Activated effector memory CD4-positive, alpha-beta T cell treated with Interleukin-2 at 50 U/mL for 16 hours (primary cell): ENCODE measurements around the gene ARHGEF6.
"Not testable (repeated sequence)": the region's sequence is repeated elsewhere in the genome, so short reads cannot be mapped to it uniquely, and the experiment has no call there.

Source experiments
- DNase-seq: peaks from one replicate; pipeline ENCODE4 v3.0.0-alpha.2; 2020

ARHGEF6 gene, protein sequence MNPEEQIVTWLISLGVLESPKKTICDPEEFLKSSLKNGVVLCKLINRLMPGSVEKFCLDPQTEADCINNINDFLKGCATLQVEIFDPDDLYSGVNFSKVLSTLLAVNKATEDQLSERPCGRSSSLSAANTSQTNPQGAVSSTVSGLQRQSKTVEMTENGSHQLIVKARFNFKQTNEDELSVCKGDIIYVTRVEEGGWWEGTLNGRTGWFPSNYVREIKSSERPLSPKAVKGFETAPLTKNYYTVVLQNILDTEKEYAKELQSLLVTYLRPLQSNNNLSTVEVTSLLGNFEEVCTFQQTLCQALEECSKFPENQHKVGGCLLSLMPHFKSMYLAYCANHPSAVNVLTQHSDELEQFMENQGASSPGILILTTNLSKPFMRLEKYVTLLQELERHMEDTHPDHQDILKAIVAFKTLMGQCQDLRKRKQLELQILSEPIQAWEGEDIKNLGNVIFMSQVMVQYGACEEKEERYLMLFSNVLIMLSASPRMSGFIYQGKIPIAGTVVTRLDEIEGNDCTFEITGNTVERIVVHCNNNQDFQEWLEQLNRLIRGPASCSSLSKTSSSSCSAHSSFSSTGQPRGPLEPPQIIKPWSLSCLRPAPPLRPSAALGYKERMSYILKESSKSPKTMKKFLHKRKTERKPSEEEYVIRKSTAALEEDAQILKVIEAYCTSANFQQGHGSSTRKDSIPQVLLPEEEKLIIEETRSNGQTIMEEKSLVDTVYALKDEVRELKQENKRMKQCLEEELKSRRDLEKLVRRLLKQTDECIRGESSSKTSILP

DNA sequence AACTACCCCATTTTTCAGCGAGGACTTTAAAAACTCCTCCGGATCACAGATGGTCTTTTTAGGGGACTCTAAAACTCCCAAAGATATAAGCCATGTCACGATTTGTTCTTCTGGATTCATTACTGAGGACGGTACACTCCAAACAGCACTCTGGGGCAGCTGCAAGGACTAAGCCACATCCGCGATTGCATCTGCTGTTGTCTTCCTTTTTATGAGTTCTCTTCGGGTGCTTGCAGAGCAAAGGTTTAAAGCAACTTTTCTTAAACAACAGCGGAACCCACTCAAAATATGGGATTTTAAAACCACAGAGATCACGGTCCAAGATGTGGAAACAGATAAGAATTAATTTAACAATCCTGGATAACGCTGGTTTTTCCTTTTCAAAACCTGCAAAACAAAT lies at the start of gene ARHGEF6:
TSS of gene ARHGEF6 (minus strand) at position 170 of the 400 bp plus-strand sequence. CDS start at position 120, 50 bp downstream.
- peak; percentile 21 for DNase-seq

DNA sequence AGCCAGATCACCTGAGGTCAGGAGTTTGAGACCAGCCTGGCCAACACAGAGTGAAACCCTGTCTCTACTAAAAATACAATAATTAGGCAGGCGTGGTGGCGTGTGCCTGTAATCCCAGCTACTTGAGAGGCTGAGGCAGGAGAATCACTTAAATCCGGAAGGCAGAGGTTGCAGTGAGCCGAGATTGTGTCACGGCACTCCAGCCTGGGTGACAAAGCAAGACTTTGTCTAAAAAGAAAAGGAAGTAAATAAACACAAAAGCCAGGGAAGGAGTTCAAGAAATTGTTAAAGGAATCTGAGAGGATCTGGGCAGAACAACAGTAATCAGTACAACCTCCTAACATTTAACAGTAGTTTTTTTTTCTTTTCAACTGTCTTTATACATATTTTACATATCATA lies 48.7 kb upstream of the ARHGEF6 start:
- DNase-seq: no peak

DNA sequence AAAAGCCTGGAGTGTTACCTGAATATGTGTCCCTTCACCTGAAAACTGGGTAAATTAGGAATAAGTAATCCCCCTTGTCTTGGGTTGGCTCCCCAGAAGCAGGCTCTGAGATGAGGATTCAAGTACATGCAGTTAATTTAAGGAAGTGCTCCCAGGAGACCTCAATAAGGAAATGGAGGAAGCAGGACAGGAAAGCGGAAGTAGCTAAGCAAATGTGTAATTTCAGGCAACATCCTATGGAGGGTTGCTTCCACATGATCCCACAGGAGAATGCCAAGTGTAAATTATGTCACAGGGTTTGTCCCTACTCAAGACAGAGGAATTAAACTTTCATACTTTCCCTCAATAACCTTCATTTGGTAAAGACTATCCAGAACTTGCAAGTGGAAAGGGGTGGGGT lies 48.1 kb upstream of the ARHGEF6 start:
- DNase-seq: no peak

DNA sequence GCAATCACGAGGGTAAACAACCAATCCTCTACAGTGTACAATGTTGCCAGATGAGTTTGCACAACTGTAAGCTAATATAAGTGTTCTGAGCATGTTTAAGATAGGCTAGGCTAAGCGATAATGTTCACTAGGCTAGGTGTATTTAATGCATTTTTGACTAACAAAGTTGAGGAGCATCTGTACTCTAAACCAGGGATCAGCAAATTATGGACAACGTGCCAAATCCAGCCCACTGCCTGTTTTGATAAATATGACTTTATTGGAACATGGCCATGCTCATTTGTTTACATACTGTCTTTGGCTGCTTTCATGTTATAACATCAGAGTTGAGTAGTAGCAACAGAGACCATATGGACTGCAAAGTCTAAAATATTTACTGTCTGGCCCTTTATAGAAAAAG lies 46.3 kb upstream of the ARHGEF6 start:
- no peak for DNase-seq

DNA sequence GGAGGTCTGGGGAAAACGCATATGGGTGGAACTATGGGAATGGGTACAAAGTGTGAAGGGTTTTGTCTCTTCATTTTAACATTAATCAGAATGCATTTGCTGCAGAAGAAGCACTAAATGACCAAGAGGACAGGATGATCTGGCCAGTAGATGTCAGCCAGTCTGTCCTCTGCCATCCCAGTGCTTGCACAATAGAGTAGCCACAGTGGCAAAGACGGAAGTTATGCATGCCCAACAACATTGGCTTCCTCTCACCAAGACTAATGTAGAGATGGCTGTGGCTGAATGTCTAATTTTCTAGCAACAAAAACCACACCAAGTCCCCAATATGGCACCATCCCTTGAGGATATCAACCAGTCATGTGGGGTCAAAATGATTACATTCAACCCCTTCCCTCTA lies 45.0 kb upstream of the ARHGEF6 start:
- DNase-seq: no peak

DNA sequence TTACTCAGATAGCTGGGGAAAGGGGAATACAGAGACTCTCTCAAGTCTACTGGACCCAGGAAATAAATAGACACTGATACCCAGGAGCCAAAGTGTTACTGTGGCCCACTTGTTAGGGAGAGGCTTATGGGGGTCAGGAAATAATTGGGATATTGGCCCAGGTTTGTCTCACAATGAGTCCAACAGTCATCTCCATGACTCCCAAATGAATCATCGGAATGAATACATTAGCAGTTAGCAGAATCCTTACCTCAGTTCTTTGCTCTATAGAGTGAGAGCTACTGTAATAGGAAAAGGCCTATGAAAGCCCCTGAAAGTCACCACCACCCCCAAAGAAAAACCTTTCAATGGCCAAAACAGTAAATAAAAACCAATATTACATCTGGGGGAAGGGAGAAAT lies 42.4 kb upstream of the ARHGEF6 start:
- DNase-seq: no peak

DNA sequence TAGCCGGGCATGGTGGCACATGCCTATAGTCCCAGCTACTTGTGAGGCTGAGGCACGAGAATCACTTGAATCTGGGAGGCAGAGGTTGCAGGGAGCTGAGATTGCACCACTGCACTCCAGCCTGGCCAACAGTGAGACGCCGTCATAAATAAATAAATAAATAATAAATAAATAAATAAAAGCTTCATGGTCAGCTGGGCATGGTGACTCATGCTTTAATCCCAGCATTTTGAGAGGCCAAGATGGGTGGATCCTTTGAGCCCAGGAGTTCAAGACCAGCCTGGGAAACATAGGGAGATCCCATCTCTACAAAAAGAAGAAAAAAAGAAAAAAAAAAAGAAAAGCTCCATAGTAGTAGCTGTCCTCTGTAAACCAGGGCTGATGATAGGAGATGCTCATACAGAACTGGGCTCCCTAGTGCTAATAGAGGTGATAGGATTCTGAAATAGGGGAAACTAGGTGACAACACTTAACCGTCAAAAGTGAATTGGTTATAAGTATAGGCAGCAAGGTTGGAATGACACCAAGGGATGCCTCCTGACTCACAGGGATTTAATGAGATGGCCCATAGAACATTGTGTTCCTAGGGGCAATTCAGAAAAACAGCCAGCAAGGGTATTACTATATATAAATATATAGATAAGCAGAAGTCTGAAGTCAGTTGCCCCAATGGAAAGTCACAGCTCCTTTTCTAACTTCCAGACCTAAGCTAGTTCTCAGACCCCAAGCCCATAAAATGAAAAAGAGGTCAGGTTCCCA lies 41.8 kb upstream of the ARHGEF6 start:
- no peak for DNase-seq

DNA sequence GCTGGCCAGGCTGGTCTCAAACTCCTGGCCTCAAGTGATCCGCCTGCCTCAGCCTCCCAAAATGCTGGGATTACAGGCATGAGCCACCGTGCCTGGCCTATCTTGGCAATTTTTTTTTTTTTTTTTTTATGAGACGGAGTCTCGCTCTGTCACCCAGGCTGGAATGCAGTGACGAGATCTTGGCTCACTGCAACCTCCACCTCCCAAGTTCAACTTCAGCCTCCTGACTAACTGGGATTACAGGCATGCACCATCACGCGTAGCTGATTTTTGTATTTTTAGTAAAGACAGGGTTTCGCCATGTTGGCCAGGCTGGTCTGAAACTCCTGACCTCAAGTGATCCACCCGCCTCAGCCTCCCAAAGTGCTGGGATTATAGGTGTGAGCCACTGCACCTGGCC lies 39.0 kb upstream of the ARHGEF6 start:
- DNase-seq: not testable (repeated sequence)

DNA sequence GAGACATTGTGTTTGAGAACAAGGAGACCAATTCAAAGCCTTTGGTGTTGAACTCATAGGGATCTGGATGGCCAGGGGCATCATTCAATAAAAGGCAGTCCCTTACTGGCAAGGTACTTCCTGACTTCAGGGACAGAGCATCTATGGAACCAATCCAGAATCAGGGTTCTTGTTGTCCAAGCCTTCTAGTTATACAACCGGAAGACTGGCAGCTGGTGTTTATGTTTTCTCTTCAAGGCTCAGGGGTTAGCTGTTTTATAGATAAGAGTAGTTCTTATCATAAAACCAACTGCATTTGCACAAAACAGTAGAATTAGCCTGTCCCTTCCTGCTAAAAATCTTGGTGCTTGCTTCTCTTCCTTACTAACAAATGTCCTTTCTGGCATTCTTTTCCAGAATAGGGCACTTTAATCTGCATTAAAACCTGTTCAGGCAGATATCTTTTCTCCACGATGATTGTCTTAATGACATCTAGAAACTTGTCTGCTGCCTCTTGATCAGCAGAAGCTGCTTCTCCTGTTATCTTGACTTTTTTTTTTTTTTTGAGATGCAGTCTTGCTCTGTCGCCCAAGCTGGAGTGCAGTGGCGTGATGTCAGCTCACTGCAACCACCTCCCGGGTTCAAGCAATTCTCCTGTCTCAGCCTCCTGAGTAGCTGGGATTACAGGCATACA lies 38.4 kb upstream of the ARHGEF6 start:
- no peak for DNase-seq

DNA sequence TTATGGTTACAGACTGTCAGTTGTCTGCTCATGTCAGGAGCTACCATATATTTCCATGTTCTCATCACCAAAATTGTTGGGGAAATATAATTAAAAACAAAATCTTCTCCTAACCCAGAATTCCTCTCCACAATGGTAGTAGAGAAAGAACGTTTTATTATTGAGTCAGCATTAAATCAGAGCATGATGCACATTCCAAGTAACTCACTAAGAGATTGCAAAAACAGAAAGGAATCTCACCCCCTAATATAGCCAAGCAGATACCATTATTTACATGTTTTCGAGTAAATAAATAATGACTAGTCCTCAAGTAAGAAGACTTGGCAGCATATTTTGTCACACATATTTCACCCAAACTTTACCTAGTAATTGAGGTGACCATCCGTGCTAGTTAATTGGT lies 36.2 kb upstream of the ARHGEF6 start:
- DNase-seq: no peak

DNA sequence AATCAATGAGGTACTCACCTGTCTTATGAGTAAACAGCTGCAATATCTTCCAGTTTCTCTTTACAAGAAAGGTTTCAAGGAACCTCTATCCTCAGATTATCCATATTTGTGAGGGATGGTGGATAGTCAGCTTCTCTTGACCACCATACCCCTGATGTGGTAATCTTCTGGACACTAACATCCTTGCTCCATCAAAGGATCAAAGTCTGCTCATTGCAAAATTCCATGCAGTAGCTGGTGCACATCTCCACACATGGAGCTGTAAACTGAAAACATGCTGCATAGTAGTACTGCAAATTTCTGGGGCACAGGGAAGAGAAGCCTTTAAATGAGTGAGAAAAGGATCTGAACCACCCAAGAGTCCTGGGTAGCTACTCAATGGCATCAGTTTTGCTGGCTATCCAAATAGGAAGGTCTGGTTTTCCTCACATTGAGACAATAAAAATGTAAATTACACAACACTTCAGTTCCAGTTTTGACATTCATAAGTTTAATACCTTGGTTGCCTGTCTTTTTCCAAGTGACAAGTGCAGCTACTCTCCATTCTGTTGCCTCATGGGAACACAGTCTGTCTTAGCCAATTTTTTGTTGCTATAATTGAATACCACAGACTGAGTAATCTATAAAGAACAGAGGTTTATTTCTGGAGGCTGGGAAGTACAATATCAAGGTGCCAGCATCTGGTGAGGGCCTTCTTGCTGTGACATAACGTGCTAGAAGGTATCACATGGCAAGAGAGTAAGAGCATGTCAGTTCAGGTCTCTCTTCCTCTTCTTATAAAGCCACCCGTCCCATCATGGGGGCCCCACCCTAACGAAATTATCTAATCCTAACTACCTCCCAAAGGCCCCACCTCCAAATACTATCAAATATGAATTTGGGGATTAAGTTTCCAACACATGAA lies 34.4 kb upstream of the ARHGEF6 start:
- DNase-seq: no peak

DNA sequence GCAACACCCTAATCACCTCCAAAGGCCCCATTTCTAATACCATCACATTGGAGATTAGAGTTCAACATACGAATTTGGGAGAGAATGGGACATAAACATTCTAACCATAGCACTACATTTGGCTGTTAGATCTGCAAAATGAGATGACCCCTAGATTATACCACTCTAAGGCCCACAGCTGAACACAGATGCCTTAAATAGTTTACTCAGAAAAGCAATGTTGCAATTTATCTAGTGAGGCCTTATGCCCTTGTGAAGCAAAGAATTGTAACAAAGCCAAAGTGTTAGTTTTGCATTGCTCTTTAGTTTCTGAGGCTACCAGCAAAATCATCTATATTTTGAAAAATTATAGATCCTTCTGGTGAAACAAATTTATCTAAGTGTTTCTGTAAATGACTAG lies 31.6 kb upstream of the ARHGEF6 start:
- no peak for DNase-seq

DNA sequence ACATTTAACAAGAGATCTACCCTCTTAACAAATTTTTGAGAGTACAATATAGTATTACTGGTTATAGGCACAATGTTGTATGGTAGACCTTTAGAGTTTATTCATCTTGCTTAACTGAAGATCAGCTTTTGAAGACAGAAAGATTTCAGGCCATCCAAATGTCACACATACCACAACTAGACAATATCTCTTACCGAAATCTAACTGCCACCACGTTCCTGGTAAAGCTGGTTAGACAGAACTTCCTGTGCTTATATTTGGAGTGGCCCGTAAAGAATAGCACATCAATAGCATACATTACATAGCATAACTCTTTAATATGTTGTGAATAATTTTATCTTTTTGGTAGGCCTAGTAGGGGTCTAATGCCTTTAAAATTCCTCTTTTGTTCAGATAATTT lies 29.8 kb upstream of the ARHGEF6 start:
- DNase-seq: no peak

DNA sequence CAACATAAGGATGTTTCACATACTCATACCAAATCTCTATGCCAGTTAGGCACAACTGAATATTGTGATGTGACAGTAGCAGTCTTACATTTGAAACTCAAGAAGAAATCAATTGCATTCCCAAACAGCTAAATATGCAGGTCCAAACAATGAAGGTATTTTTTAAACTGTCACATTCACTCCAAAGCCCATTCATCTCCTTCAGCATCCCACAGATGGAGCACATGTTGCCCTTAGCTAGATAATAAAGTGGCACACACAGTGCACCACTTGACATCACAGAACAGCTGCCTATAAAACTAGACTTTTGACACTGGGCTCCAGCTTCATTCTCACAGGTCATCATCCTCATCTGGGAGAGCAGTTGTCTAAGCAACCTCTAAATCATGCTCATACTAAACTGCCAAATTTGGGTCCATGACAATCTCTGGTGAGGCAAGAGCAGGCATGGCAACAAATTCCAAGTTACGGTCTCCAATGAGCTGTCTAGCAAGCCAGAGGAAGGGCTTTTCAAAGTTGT lies 26.2 kb upstream of the ARHGEF6 start:
- no peak for DNase-seq

DNA sequence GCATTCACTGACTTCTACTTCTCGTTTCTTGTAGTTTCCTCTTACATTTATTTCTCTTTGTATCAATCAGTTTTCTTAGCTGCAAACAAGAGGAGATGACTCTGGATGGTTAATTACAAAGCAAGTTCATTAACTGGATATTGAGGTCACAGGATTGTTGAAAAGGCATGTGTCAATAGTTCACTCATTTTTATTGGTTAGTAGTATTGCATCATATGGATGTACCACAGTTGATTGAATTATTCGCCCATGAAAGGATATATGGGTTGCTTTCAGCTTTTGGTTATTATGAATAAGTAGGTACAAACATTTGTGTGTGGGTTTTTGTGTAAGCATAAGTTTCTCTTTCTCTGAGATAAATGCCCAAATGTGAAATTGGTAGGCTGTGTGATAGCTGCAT lies 21.8 kb upstream of the ARHGEF6 start:
- no peak for DNase-seq

DNA sequence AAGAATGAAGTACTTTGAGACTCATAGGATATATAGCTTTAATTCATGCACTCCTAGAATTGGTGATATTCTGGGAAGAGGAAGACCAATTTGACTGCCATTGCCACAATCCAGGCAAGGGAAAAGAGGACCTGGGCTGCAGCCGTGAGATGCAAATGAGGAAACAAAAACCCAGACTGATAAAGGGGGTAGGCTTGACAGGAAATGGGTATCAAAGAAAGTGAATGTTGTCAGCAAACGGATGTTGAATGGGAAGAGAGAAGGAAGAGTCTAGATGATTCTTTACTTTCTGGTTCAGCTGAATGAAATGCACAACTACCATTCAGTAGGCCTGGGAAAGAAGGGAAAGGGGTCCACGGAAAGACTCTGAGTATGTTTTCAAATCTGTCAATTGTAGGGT lies 17.1 kb upstream of the ARHGEF6 start:
- DNase-seq: no peak

DNA sequence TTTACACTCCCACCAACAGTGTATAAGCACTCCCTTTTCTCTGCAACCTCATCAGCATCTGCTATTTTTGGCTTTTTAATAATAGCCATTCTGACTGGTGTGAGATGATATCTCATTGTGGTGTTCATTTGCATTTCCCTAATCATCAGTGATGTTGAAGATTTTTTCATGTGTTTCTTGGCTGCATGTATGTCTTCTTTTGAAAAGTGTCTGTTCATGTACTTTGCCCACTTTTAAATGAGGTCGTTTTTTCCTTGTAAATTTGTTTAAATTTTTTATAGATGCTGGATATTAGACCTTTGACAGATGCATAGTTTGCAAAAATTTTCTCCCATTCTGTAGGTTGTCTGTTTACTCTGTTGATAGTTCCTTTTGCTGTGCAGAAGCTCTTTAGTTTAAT lies 14.4 kb upstream of the ARHGEF6 start:
- not testable (repeated sequence) for DNase-seq

DNA sequence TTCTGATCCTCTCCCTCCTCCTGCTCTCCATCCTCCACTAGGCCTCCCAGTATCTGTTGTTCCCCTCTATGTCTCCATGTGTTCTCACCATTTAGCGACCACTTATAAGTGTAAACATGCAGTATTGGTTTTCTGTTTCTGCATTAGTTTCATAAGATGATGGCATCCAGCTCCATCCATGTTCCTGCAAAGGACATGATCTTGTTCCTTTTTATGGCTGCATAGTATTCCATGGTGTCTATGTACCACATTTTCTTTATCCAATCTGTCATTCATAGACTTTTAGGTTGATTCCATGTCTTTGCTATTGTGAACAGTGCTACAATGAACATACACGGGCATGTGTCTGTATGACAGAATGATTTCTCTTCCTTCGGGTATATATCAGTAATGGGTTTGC lies 13.9 kb upstream of the ARHGEF6 start:
- not testable (repeated sequence) for DNase-seq

DNA sequence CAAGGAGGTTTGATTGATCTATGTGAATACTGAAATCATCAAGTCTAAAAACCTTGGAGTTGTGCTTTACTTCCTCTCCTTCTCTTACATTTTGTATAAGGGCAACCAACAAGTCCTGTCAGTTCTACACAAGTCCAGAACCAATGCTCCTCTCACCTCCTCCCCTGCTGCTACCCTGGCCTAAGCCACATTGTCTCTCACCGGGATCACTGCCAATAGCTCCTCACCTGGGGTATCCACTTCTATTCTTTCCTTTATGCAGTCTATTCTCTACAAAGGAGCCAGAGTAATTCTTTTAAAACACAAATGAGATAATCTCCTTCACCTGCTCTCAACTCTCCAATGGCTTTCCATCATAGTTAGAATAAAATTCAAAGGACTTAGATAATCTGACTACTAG lies 13.3 kb upstream of the ARHGEF6 start:
- no peak for DNase-seq

DNA sequence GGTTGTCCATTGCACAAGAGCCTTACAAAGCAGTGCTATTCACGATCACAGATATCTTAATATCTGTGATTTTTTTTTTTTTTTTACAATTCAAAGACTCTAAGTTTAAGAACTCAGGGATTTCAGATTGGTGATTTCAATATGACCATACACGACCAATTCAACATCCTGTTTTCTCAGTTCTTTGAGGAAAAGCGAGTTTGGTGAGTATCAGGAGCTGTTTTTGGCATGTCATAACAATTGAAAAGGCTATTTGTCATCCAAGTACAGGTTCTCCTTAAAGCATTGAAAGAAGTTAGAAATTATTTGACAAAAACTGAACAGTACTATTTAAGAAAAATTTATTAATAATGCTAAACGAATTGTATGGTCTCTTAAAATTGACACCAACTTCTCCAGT lies 9.1 kb upstream of the ARHGEF6 start:
- no peak for DNase-seq

DNA sequence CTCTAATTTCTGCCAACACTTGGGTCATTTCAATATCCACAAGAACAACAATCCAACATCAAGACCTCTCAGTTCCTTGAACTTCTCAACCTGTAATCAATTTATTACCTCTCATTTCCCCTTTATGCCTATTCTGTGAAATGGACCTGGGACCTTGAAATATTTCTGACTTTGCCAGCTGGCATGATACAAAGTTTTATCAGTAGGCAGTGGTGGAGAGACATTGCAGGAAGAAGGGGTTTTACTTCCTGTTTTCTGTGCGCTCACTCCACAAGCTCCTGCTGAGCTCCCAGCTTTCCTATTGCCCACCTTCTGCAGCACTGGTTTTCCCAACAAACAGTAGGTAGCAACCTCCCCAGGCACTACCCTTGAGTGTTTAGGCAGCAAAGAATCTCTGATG lies 3.5 kb upstream of the ARHGEF6 start:
- DNase-seq: no peak

DNA sequence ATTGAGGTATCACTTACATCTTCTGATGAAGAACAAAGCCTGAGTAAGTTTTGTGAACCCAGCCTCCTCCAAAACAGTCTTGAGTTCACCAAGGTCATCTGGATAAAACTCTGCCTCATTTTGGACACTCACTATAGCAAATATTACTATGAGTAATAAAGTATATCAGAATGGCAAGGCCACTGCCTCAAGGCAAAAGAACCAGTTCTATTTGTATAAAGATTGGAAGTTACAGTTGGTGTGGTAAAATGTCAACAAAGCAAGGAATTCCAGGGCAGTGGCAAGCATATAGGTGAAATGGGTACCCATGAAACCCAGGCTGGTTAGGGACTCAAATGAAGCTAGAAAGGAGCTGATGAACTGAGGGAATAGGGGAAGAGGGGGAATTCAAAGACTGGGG lies 2.4 kb upstream of the ARHGEF6 start:
- no peak for DNase-seq
